Muscle of arm (tissue), 12 donors: ENCODE results near the gene DCAF7. TPM values are rescaled to one million over a fixed set of nuclear protein-coding genes. Genes with fewer than 3 reads are reported as not detected.

ENCODE experiments used
- DNase-seq: peaks from one replicate; pipeline ENCODE4 v3.0.0-alpha.2; 2013
- polyA plus RNA-seq, 12 donors: library from polyadenylated mRNA; unstranded; fragments of 120-200 nt; gene quantifications; one replicate each; pipeline ENCODE4 v1.2.1, GENCODE V29; 2013; ENCODE audit not compliant: insufficient read length in 12 of 12

Gene DCAF7
- polyA plus RNA-seq, 12 donors = 38.5 to 57.3 (median 44.0) TPM; not detected in 1

- DNase-seq = no peak
Measured at GRCh38 chr17:63578027-63578768, 27.9 kb downstream of the DCAF7 start.

GRCh38 chr17:63578769-63579111, 28.5 kb downstream of the DCAF7 start:
- no peak for DNase-seq

GRCh38 chr17:63579633-63580032, 29.4 kb downstream of the DCAF7 start:
- no peak for DNase-seq

- no peak for DNase-seq
Measured at GRCh38 chr17:63587770-63588169, 37.5 kb downstream of the DCAF7 start.

- DNase-seq = no peak
Measured at GRCh38 chr17:63588797-63589196, 38.5 kb downstream of the DCAF7 start.

GRCh38 chr17:63589646-63590045, 39.4 kb downstream of the DCAF7 start:
- DNase-seq = no peak

- DNase-seq = no peak
Measured at GRCh38 chr17:63592797-63593196, 42.5 kb downstream of the DCAF7 start.

- DNase-seq = no peak
Measured at GRCh38 chr17:63595132-63595531, 44.9 kb downstream of the DCAF7 start.

GRCh38 chr17:63596856-63597586, 46.7 kb downstream of the DCAF7 start:
- DNase-seq = no peak

GRCh38 chr17:63598281-63598680, 48.0 kb downstream of the DCAF7 start:
- no peak for DNase-seq

- DNase-seq = peak; percentile 86
Measured at GRCh38 chr17:63600569-63601438, 50.5 kb downstream of the DCAF7 start, which contains the start of gene TACO1. TSS of gene TACO1 (plus strand) at chr17:63600895. CDS start at chr17:63601084, 189 bp downstream.

- no peak for DNase-seq
Measured at GRCh38 chr17:63601439-63602371, 51.4 kb downstream of the DCAF7 start.

GRCh38 chr17:63609816-63610573, 59.7 kb downstream of the DCAF7 start:
- DNase-seq = no peak

GRCh38 chr17:63610854-63611253, 60.6 kb downstream of the DCAF7 start:
- no peak for DNase-seq

- no peak for DNase-seq
Measured at GRCh38 chr17:63611354-63611753, 61.1 kb downstream of the DCAF7 start.

GRCh38 chr17:63613663-63614062, 63.4 kb downstream of the DCAF7 start:
- no peak for DNase-seq

- DNase-seq = no peak
Measured at GRCh38 chr17:63621229-63621683, 71.0 kb downstream of the DCAF7 start.

GRCh38 chr17:63621684-63622573, 71.7 kb downstream of the DCAF7 start, which contains the start of gene MAP3K3:
TSS of gene MAP3K3 (plus strand) at chr17:63622417. CDS start at chr17:63622760, 343 bp downstream.
- peak; percentile 99 for DNase-seq
